Measurements from ENCODE around the gene WSCD2.

DNA sequence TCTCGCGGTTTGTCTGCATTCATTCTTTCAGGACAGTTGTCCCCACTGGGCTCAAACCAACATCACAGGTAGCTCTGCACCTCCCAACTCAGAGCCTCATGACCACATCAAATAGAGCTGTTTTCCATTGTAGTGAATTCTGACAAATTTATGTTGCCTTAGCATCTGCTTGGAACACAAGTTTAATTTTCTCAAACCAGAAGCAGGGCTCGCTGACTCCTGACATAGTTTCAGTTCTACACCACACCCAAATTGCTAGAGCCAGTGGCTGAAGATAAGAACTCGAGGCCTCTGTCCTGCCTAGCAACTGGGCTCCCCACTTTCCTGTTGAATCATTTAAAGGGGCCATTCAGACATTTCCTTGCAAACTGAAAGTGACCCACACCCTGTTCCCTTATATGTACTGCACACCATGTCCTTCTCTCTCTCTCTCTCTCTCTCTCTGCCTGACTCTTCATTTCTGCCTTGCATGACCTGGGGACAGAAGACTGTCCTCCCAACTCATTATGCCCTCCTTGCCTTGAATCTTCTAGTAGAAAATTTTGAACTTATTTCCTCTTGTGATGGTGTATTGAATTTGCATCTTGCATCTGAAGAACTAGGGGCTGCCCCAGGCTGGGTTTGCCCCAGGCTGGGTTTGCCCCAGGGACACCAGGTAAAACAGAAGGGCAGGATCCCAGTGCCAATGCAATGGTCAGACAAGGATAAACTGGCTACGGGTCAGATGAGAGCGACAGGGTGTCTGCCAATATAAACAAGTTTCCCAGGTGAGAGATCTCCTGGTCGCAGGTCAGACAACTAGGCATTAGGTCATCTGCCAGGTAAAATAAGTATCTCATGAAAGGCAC lies 9.7 kb upstream of the WSCD2 start:
- TF ChIP-seq CTCF (conservative IDR thresholded peaks at IDR 0.05; ENCODE audit: low read length) (no peak), EZH2phosphoT487 (IDR thresholded peaks at IDR 0.05; ENCODE audit: borderline replicate concordance, low read depth, low read length) (no peak)
